ENCODE data around the gene ETFA.

ETFA gene

GRCh38 chr15:76191539-76192244, 119.6 kb downstream of the ETFA start:
- DNase-seq, result no peak

- peak; percentile 38 for DNase-seq
Measured at GRCh38 chr15:76190751-76191538, 120.3 kb downstream of the ETFA start.

- DNase-seq, result no peak
Measured at GRCh38 chr15:76190070-76190564, 121.2 kb downstream of the ETFA start.

GRCh38 chr15:76189106-76189505, 122.2 kb downstream of the ETFA start:
- no peak for DNase-seq

GRCh38 chr15:76187163-76187562, 124.1 kb downstream of the ETFA start:
- no peak for DNase-seq

- no peak for DNase-seq
Measured at GRCh38 chr15:76185716-76186115, 125.6 kb downstream of the ETFA start.

- no peak for DNase-seq
Measured at GRCh38 chr15:76184650-76185035, 126.6 kb downstream of the ETFA start.

- no peak for DNase-seq
Measured at GRCh38 chr15:76183930-76184649, 127.2 kb downstream of the ETFA start.

GRCh38 chr15:76181705-76182107, 129.6 kb downstream of the ETFA start:
- peak; percentile 34 for DNase-seq

GRCh38 chr15:76180321-76180720, 130.9 kb downstream of the ETFA start:
- no peak for DNase-seq

GRCh38 chr15:76179023-76179422, 132.2 kb downstream of the ETFA start:
- no peak for DNase-seq

GRCh38 chr15:76178296-76179000, 132.8 kb downstream of the ETFA start:
- DNase-seq, result no peak

- DNase-seq, result no peak
Measured at GRCh38 chr15:76177491-76178040, 133.7 kb downstream of the ETFA start.

GRCh38 chr15:76176487-76177085, 134.7 kb downstream of the ETFA start:
- DNase-seq, result no peak

- no peak for DNase-seq
Measured at GRCh38 chr15:76176059-76176458, 135.2 kb downstream of the ETFA start.

- no peak for DNase-seq
Measured at GRCh38 chr15:76175442-76175841, 135.8 kb downstream of the ETFA start.

- no peak for DNase-seq
Measured at GRCh38 chr15:76174654-76175053, 136.6 kb downstream of the ETFA start.

GRCh38 chr15:76173317-76173834, 137.9 kb downstream of the ETFA start:
- no peak for DNase-seq

- DNase-seq, result no peak
Measured at GRCh38 chr15:76172782-76173181, 138.5 kb downstream of the ETFA start.

- DNase-seq, result no peak
Measured at GRCh38 chr15:76169911-76170800, 141.1 kb downstream of the ETFA start.

GRCh38 chr15:76169018-76169417, 142.3 kb downstream of the ETFA start:
- DNase-seq, result no peak
